Mesenchymal stem cell (in vitro differentiated cells and primary cell): ENCODE results near the gene FOXD4L3.
"Not testable (repeated sequence)": the region's sequence is repeated elsewhere in the genome, so short reads cannot be mapped to it uniquely, and the experiment has no call there.

Experiments
- DNase-seq: peaks from one replicate; pipeline ENCODE4 v3.0.0-alpha.2; 2013
- H2AFZ ChIP-seq: one replicate; pipeline ENCODE4 v1.6.1; 2013; ENCODE audit warnings: low read depth, mild to moderate bottlenecking, control low read depth, inconsistent platforms, low read length, moderate library complexity
- H2AK5ac ChIP-seq: 2 replicates; pipeline ENCODE4 v1.6.1; 2013; ENCODE audit warnings: low read length, moderate library complexity, mild to moderate bottlenecking, inconsistent platforms; ENCODE audit not compliant: severe bottlenecking
- H2BK120ac ChIP-seq: one replicate; pipeline ENCODE4 v1.6.1; 2013; ENCODE audit warnings: low read depth, mild to moderate bottlenecking, inconsistent platforms, low read length, moderate library complexity
- H2BK12ac ChIP-seq, 2 experiments: one replicate each; pipeline ENCODE4 v1.6.1; 2013; ENCODE audit warnings: inconsistent platforms in 2 of 2, low read length in 2 of 2, mild to moderate bottlenecking in 2 of 2, moderate library complexity in 2 of 2, control low read depth in 1 of 2
- H2BK15ac ChIP-seq: one replicate; pipeline ENCODE4 v1.6.1; 2013; ENCODE audit warnings: mild to moderate bottlenecking, low read depth, inconsistent platforms; ENCODE audit not compliant: poor library complexity, severe bottlenecking
- H2BK5ac ChIP-seq: 2 replicates; pipeline ENCODE4 v1.6.1; 2013; ENCODE audit warnings: low read depth, mild to moderate bottlenecking, low read length, control low read depth, inconsistent platforms; ENCODE audit not compliant: poor library complexity, severe bottlenecking
- H3K14ac ChIP-seq, 2 experiments: one replicate each; pipeline ENCODE4 v1.6.1; 2013; ENCODE audit warnings: inconsistent platforms in 2 of 2, low read length in 2 of 2, control low read depth in 1 of 2, mild to moderate bottlenecking in 1 of 2, moderate library complexity in 1 of 2
- H3K18ac ChIP-seq, 2 experiments: one replicate each; pipeline ENCODE4 v1.6.1; 2013; ENCODE audit warnings: inconsistent platforms in 2 of 2, low read length in 2 of 2, control low read depth in 1 of 2, low read depth in 1 of 2, mild to moderate bottlenecking in 1 of 2
- H3K23ac ChIP-seq, 2 experiments: one replicate each; pipeline ENCODE4 v1.6.1; 2013; ENCODE audit warnings: inconsistent platforms in 2 of 2, low read length in 2 of 2, mild to moderate bottlenecking in 2 of 2, moderate library complexity in 2 of 2, control low read depth in 1 of 2
- H3K27ac ChIP-seq: 2 replicates; pipeline ENCODE4 v1.5.1; 2013; ENCODE audit warnings: mild to moderate bottlenecking, moderate library complexity, low read length, control low read depth, inconsistent platforms; ENCODE audit not compliant: poor library complexity, severe bottlenecking
- H3K27me3 ChIP-seq, 2 experiments: 2 replicates each; pipeline versions ENCODE4 v1.6.1 to v1.7.0; 2013; ENCODE audit warnings: low read length in 2 of 2, mild to moderate bottlenecking in 2 of 2, moderate library complexity in 2 of 2, control low read depth in 1 of 2, inconsistent platforms in 1 of 2; ENCODE audit not compliant: control insufficient read depth in 1 of 2, insufficient read depth in 1 of 2
- H3K36me3 ChIP-seq, 2 experiments: 2 replicates each; pipeline versions ENCODE4 v1.6.1 to v1.7.0; 2013; ENCODE audit warnings: low read length in 2 of 2, control low read depth in 1 of 2, inconsistent platforms in 1 of 2, low read depth in 1 of 2, mild to moderate bottlenecking in 1 of 2; ENCODE audit not compliant: insufficient read depth in 2 of 2, control insufficient read depth in 1 of 2
- H3K4ac ChIP-seq, 2 experiments: one replicate each; pipeline ENCODE4 v1.6.1; 2013; ENCODE audit warnings: inconsistent platforms in 2 of 2, low read length in 2 of 2, mild to moderate bottlenecking in 2 of 2, moderate library complexity in 2 of 2, control low read depth in 1 of 2, low read depth in 1 of 2
- H3K4me1 ChIP-seq: 2 replicates; pipeline ENCODE4 v1.6.1; 2013; ENCODE audit warnings: low read depth, low read length, control low read depth; ENCODE audit not compliant: control insufficient read depth, insufficient read depth
- H3K4me2 ChIP-seq: 2 replicates; pipeline ENCODE4 v1.6.1; 2013; ENCODE audit warnings: low read length, mild to moderate bottlenecking, inconsistent platforms; ENCODE audit not compliant: poor library complexity, severe bottlenecking
- H3K4me3 ChIP-seq, 2 experiments: 2 replicates each; pipeline versions ENCODE4 v1.5.1 to v1.7.0; 2013; ENCODE audit warnings: low read length in 2 of 2, mild to moderate bottlenecking in 2 of 2, control low read depth in 1 of 2, low read depth in 1 of 2; ENCODE audit not compliant: insufficient read depth in 1 of 2
- H3K79me1 ChIP-seq: replicated peaks from 2 replicates; pipeline ENCODE4 v1.6.1; 2013; ENCODE audit warnings: mild to moderate bottlenecking, control low read depth, low read length, inconsistent platforms; ENCODE audit not compliant: poor library complexity, severe bottlenecking
- H3K9ac ChIP-seq: 2 replicates; pipeline ENCODE4 v1.7.0; 2013; ENCODE audit warnings: mild to moderate bottlenecking, low read length, moderate library complexity
- H3K9me3 ChIP-seq: 2 replicates; pipeline ENCODE4 v1.7.0; 2013; ENCODE audit warnings: mild to moderate bottlenecking, low read length; ENCODE audit not compliant: control insufficient read depth
- H4K8ac ChIP-seq: one replicate; pipeline ENCODE4 v1.6.1; 2013; ENCODE audit warnings: inconsistent platforms, mild to moderate bottlenecking, low read length, moderate library complexity
- H4K91ac ChIP-seq: one replicate; pipeline ENCODE4 v1.6.1; 2013; ENCODE audit warnings: mild to moderate bottlenecking, low read length, inconsistent platforms
- WGBS: methylation state at CpG from one replicate; pipeline ENCODE4 v1.1.7; 2013; ENCODE audit warnings: mixed read lengths; 5-methylcytosine and 5-hydroxymethylcytosine counted together

Gene FOXD4L3

DNA sequence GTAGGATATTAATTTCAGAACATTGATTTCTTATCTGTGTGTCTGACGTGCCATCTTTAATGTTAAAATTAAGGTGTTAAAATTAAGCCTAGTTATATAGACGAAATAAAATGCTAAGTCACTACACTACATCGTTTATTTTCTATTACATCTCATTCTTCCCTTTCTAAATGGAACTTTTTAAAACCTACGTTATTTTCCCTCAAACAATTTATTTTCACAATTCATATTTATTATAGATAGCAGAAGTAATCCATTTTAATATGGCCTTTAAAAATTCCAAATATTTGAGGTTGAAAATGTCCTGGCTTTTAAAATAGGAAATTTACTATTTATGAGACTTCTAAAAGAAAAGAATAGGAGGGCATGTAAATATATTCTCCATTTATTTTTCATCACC lies 2.1 kb downstream of the FOXD4L3 start:
- not testable (repeated sequence) for H3K18ac ChIP-seq, DNase-seq, H4K91ac ChIP-seq, H3K9ac ChIP-seq, H3K9me3 ChIP-seq, H3K36me3 ChIP-seq, H3K4me2 ChIP-seq, H3K4ac ChIP-seq, H3K14ac ChIP-seq, H2AK5ac ChIP-seq, H3K27me3 ChIP-seq, H2AFZ ChIP-seq, H3K27ac ChIP-seq, H2BK120ac ChIP-seq, H2BK15ac ChIP-seq, H2BK5ac ChIP-seq, H3K23ac ChIP-seq, H3K4me3 ChIP-seq, H3K79me1 ChIP-seq, H4K8ac ChIP-seq, H2BK12ac ChIP-seq, H3K4me1 ChIP-seq
- WGBS, result no CpG with 5 or more reads among the region's 4 CpGs

- H3K18ac ChIP-seq, H3K27me3 ChIP-seq, H3K36me3 ChIP-seq, H4K91ac ChIP-seq, H3K79me1 ChIP-seq, H3K4me3 ChIP-seq, H3K4me2 ChIP-seq, H3K4ac ChIP-seq, H3K23ac ChIP-seq, H2AFZ ChIP-seq, H2BK15ac ChIP-seq, H2BK5ac ChIP-seq, H3K4me1 ChIP-seq, DNase-seq, H2AK5ac ChIP-seq, H3K14ac ChIP-seq, H3K27ac ChIP-seq, H3K9me3 ChIP-seq, H2BK120ac ChIP-seq, H3K9ac ChIP-seq, H4K8ac ChIP-seq, H2BK12ac ChIP-seq: not testable (repeated sequence)
- no CpG with 5 or more reads among the region's 21 CpGs for WGBS
These were observed 3.1 kb downstream of the FOXD4L3 start for GRCh38 chr9:68305680-68306285.

DNA sequence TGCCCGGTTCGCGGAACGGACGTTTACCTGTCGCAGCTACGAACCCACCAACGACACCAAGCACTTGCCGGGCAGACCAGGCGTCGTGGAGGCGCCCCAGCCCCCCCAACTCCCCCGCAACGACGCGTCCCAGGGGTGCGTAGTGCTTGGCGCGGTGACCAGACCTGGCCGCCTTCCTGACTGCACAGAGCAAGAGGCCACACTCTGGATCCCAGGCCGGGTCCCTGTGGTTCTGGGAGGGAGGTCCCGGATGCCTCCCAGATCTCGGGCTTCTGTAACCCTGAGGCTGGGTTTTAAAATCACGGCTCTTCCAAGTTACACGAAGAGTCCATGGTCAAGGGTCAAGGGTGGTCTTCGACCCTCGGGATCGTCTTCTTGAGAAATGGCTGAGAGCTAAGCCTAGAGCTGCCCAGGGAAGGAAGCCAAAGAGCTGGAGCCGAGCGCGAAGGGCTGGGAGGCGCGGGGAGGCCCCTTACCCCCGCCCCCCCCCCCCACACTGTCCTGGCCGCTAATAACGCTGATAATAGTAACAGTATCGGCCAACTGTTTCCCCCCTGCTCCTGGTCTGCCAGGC lies 3.8 kb downstream of the FOXD4L3 start:
- not testable (repeated sequence) for H4K91ac ChIP-seq, H2BK120ac ChIP-seq, H4K8ac ChIP-seq, H3K27ac ChIP-seq, H2AFZ ChIP-seq, H2BK5ac ChIP-seq, H3K4me3 ChIP-seq, H3K18ac ChIP-seq, H3K9me3 ChIP-seq, H2AK5ac ChIP-seq, H3K4ac ChIP-seq, H3K14ac ChIP-seq, H3K27me3 ChIP-seq, H3K9ac ChIP-seq, H2BK15ac ChIP-seq, H3K23ac ChIP-seq, H3K36me3 ChIP-seq, H3K79me1 ChIP-seq, DNase-seq, H3K4me2 ChIP-seq, H3K4me1 ChIP-seq, H2BK12ac ChIP-seq
- no CpG with 5 or more reads among the region's 37 CpGs for WGBS

GRCh38 chr9:68307127-68307526 lies 4.5 kb downstream of the FOXD4L3 start:
- H3K4ac ChIP-seq, H3K9ac ChIP-seq, H4K91ac ChIP-seq, H3K4me2 ChIP-seq, H3K4me1 ChIP-seq, H3K14ac ChIP-seq, H3K23ac ChIP-seq, H3K4me3 ChIP-seq, H3K36me3 ChIP-seq, H2BK120ac ChIP-seq, H2AFZ ChIP-seq, H3K27me3 ChIP-seq, H4K8ac ChIP-seq, H2BK5ac ChIP-seq, H2AK5ac ChIP-seq, DNase-seq, H2BK12ac ChIP-seq, H3K79me1 ChIP-seq, H3K9me3 ChIP-seq, H3K27ac ChIP-seq, H3K18ac ChIP-seq, H2BK15ac ChIP-seq: not testable (repeated sequence)
- no CpG with 5 or more reads among the region's 35 CpGs for WGBS
